GM21528 (cell line): ENCODE results near the gene SH3TC1.

Experiments used
- ATAC-seq: cut with Tn5 transposase; IDR thresholded peaks from one replicate; pipeline ENCODE4 v1.9.1; 2021; ENCODE audit warnings: mild to moderate bottlenecking, moderate library complexity; ENCODE audit not compliant: unreplicated experiment, low FRiP score

The SH3TC1 gene

DNA sequence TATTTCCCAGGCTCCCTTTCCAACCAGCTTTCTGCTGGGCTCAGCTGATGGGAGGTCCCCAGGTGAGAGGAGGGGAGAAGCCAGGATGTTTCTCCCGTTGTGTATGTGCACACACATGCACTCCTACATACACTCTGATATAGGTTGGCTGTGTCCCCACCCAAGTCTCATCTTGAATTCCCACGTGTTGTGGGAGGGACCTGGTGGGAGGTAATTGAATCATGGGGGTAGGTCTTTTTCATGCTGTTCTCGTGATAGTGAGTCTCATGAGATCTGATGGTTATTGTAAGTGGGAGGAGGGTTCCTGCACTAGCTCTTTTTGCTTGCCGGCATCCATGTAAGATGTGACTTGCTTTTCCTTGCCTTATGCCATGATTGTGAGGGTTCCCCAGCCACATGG is 58.8 kb downstream of the SH3TC1 start:
- ATAC-seq = no peak

- ATAC-seq = no peak
Measured at GRCh38 chr4:8258552-8259212, 59.6 kb downstream of the SH3TC1 start.

DNA sequence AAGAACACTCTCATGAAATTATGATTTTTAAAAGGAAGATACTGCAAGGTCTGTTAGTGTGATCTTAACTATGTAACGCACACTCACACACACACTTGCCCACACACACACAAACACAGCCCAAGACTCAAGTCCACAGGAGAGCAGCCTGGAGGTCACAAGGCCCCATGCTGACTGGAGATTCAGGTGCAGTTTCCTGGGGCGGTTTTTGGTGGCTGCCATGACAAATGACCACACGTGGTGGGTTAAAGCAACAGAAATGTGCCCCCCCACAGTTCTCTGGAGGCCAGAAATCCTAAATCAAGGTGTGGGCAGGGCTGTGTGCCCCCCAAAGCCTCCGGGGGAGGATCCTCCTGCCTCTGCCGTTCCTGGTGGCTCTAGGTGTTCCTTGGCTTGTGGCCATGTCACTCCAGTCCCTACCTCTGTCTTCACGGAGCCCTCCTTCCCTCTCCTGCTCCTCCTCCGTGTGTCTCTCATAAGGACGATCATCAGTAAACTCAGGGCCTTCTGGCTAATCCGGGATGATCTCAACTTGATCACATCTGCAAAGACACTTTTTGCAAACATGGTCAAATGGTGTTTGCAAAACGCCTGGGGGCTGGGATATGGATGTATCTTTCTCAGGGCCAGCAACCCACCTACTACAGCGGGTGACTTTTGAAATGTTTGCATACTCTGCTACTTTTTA is 60.8 kb downstream of the SH3TC1 start:
- no peak for ATAC-seq

GRCh38 chr4:8260656-8261111 is 61.6 kb downstream of the SH3TC1 start:
- ATAC-seq = no peak

GRCh38 chr4:8261851-8262535 is 62.9 kb downstream of the SH3TC1 start:
- no peak for ATAC-seq

- ATAC-seq = no peak
Measured at GRCh38 chr4:8262637-8263322, 63.7 kb downstream of the SH3TC1 start.

- ATAC-seq = no peak
Measured at GRCh38 chr4:8263397-8263796, 64.3 kb downstream of the SH3TC1 start.

- ATAC-seq = no peak
Measured at GRCh38 chr4:8264106-8264505, 65.0 kb downstream of the SH3TC1 start.

- ATAC-seq = no peak
Measured at GRCh38 chr4:8265171-8265929, 66.3 kb downstream of the SH3TC1 start.

GRCh38 chr4:8266088-8266487 is 67.0 kb downstream of the SH3TC1 start:
- no peak for ATAC-seq

DNA sequence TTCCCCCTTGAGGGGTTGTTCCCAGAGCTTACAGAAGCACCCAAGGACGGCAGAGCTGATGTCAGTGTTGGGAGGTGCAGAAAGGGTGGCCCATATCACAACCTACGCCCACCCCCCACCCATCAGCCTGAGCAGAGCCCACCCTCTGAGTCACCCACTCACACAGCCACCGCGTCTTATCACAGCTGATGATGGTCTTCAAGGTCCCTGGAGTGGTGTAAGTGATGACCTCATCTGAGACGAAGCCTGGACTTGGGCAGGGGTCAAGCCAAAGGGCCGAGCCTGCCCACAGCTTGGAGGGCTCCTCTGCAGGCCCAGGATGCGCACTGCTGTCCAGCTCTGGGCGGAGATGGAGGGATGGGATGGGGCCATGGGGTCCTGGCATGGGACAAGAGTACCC is 67.4 kb downstream of the SH3TC1 start:
- ATAC-seq = no peak

- no peak for ATAC-seq
Measured at GRCh38 chr4:8267077-8267476, 68.0 kb downstream of the SH3TC1 start.

DNA sequence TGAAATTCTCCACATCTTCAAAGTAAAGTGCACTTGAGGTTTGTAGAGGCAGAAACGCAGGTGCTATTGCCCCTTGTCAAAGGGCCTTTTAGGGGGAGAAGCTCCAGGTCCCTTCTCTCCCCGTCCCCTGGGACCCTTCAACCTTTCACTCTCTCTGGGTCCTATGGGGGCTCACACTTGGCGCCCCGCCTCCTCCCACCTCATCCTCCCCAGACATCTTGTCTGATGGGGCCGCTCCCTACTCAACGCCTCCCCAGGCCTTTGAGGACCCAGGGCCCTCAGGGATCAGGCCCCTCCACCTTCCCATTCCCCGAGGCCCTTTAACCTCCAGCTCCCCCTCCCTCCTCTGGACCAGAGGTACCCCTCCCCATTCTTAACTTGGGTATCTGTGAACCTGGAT is 69.1 kb downstream of the SH3TC1 start:
- ATAC-seq = no peak

DNA sequence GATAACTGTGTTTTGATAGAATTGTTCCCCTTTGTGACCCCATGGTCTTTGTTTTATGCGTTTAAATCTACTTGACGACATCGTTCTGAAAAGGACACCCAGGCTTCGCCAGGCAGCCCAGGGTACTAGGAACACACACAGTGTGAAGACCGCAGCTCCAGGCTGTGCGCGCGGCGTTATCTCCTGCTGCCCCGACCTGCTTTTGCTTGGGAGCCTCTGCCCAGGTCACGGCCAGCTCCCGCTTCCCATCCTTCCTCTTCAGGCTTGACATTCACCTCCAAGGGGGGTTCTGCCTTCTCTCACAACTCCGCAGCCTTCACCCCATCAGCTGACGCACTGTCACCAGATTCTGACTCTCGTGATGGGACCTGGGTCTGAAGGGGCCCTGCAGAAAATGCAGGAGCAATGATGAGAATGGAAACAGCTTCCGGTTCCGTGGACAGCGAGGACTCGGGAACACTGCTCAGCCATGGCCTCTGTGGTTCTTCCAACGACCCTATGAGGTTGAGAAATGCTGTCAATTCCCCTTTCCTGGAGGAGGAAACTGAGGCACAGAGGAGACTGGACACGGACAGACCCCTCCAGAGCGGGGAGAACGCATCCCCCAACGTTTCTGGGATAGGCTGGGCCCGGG is 69.9 kb downstream of the SH3TC1 start:
- ATAC-seq = no peak

- no peak for ATAC-seq
Measured at GRCh38 chr4:8269535-8270417, 70.7 kb downstream of the SH3TC1 start, which contains the start of gene HTRA3. TSS of gene HTRA3 (plus strand) at chr4:8269754. CDS start at chr4:8269969, 215 bp downstream.

DNA sequence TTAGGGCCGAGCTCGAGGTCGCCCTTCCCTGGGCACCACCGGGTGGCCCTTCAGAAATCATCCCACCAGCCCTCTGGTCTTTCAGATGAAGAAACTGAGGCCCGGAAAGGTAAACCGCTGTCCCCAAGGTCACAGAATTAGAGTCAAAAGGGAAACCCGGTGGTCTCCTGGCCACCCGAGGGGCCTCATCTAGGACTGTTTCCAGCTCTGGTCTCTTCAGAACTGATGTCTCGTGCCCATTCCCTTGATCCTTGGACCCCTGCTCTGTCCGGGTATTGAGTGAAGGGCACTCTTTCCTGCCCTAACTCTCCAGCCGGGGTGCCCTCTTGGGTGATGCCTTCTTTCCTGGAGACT is 71.3 kb downstream of the SH3TC1 start:
- no peak for ATAC-seq

DNA sequence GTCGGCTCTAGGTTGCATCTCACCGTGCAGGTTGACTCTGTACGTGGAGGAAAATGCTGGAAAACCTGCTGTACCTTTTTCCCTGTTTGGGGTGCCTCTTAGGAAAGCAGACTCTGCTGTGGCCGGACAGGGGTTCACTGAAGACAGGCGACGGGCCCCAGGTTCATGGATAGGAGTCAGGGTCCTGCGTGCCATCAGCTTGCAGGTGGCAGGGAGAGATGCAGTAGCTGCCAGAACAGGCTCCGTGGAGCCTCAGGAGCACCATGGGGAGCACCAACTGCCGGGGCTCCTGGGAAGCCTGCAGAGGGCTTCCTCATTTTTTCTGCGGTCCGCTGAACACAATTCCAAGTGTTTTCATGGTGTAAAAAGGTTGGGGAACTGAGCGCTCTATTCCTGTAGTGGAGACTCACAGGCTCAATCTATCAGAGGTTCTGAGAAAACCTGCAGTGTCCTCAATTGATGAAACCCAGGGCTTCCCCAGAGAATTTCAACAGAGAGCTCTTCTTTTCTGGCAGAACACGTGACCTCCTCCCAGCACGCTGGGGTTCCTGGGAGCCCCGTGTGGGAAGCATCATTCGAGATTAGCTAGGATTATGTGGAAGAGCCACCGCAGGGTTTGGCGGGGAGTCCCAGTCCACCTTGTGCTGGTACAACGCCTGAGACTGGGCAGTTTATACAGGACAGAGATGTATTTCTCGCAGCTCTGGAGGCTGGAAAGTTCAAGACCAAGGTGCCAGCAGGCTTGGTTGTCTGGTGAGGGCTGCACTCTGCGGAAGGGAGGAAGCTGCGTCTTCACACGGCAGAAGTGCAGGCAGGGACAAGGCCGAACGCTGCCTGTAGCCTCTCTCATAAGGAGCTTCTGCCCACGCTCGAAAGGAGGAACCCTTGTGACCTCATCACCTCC is 72.1 kb downstream of the SH3TC1 start:
- ATAC-seq = no peak

GRCh38 chr4:8271821-8272220 is 72.7 kb downstream of the SH3TC1 start:
- no peak for ATAC-seq
